Esophagus muscularis mucosa (tissue), 3 donors: ENCODE results near the gene OTC.

Source experiments
- CTCF ChIP-seq, 3 experiments: fragments of 200-600 bp in 2 of 3; fragments of 450-650 bp in 1 of 3; sonication (generic) in 2 of 3; IDR thresholded peaks; one replicate each; pipeline ENCODE4 v1.5.1; 2017 to 2019; ENCODE audit warnings: antibody characterized with exemption in 3 of 3, mild to moderate bottlenecking in 2 of 3, moderate library complexity in 1 of 3
- POLR2A ChIP-seq: fragments of 450-650 bp; IDR thresholded peaks from one replicate; pipeline ENCODE4 v1.6.1; 2017; ENCODE audit warnings: antibody characterized with exemption, moderate library complexity, mild to moderate bottlenecking, low read depth
- POLR2AphosphoS5 ChIP-seq, 2 donors: sonication (generic); formaldehyde crosslinking; IDR thresholded peaks; one replicate each; pipeline ENCODE4 v1.6.1; 2017; ENCODE audit warnings: antibody characterized with exemption in 2 of 2

DNA sequence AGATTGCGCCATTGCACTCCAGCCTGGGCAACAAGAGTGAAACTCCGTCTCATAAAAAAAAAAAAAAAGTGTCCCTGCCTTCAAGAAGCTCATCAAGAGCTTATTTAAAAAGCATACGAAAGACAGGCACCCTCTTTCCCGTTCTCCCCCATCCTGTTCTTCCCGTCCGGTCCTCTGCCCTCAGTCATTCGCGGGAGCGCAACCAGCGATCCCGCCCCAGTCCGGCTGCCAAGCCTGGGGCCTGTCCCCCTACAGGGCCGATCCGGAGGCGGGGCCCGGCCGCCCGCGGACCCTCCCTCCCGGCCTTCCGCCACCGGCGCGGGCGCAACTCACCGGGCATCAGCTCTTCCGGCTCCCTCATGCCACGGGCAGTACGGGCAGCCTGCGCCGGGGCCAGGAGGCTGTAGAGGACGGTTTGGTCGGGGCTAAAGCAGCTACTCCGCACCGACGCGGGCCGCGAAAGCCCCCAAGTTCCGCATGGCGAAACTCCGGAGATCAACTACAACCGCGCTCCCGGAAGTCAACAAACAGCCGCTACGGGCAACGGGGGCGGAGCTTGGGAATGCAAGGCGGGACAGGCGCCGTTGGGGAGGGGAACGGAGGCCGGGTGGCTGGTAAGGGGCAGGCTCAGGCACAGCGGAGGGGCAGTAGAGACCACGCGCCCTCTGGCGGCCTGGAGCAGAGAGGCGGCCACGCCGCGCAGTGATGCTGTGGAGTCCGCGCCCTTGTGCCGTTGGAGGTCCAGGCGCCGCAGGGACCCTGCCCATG, 25.2 kb upstream of the OTC start, which contains the start of gene RPGR:
- TF ChIP-seq POLR2AphosphoS5 (IDR thresholded peaks at IDR 0.05) (peak; percentile 82 to 83), POLR2A (no peak), CTCF (IDR thresholded peaks at IDR 0.05) (peak; percentile 73 to 80 (median 79))
